Stimulated activated CD8-positive, alpha-beta memory T cell treated with anti-CD3 and anti-CD28 coated beads, Interleukin-15, amount 100 ng/mL, for 1 hour (primary cell): ENCODE measurements around the gene KHDRBS2.

Experiments
- DNase-seq: peaks from one replicate; pipeline ENCODE4 v3.0.0-alpha.2; 2020; ENCODE audit warnings: low read depth

Gene KHDRBS2

DNA sequence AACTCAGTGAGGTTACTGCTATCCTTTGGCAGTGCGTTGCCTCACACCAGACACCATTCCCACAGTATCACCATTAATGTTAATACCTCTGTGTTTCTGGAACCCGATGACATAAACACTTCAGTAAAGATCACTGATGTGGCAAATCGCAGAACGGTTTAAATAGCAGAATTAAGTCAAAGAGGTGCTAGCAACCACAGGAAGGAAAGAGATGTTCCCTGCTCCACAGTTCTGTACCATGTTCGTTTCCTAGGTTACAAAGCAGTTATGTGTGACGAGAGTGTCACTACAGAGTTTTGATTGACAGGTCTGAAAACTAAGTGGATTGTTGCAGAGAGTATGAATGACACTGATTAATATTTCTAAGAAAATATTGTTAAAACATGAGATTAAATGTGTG is 272.3 kb downstream of the KHDRBS2 start:
- no peak for DNase-seq

DNA sequence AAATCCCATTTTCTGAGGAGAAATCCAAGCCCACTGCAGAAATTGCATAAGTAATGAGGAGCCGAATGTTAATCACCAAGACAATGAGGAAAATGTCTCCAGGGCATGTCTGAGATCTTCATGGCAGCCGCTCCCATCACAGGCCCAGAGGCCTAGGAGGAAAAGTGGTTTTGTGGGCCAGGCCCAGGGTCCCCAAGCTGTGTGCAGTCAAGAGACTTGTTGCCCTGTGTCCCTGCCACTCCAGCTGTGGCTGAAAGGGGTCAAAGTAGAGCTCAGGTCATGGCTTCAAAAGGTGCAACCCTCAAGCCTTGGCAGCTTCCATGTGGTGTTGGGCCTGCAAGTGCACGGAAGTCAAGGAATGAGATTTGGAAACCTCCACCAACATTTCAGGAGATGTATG is 276.6 kb downstream of the KHDRBS2 start:
- DNase-seq: no peak

DNA sequence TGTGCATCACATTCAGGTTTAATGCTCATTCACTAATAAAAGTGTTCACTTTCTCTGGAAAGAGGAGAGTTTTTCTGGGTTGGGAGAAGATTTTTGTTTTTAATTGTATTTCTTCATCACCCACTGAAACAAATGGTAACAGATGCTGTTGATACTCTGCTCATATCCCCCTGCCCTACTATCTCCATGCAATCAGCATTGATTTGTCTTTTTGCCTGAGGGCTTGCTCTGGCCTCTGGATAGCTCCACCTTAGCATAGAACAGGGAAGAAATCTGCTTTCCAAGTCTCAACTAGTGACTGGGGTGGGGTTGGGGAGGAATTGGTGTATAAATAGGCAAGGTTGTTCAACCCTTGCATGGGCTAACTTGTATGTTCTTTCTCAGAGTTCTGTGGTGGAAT is 296.4 kb downstream of the KHDRBS2 start:
- DNase-seq: no peak

DNA sequence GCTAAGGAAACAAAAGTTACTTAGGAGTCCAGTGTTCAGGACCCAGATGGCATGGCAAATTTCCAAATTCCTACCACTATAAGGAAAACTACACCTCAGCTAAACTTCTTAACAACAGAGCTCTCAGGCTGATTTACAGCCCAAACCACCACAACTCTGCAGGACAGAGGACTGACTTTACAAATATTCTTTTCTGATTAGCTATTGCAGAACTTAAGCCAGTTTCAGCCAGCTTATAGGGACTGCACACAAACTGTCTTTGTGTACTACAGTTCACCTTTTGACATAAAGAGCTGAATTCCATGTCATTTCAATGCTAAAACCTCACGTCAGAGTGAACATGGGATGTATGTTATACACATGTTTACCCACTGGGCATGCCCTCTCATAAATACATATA is 305.4 kb downstream of the KHDRBS2 start:
- no peak for DNase-seq

- DNase-seq: no peak
Observed at GRCh38 chr6:61977947-61978346, 308.1 kb downstream of the KHDRBS2 start.

- no peak for DNase-seq
Observed at GRCh38 chr6:61977099-61977498, 308.9 kb downstream of the KHDRBS2 start.

GRCh38 chr6:61959196-61959595 is 326.8 kb downstream of the KHDRBS2 start:
- DNase-seq: no peak

GRCh38 chr6:61953851-61954250 is 332.2 kb downstream of the KHDRBS2 start:
- DNase-seq: no peak

DNA sequence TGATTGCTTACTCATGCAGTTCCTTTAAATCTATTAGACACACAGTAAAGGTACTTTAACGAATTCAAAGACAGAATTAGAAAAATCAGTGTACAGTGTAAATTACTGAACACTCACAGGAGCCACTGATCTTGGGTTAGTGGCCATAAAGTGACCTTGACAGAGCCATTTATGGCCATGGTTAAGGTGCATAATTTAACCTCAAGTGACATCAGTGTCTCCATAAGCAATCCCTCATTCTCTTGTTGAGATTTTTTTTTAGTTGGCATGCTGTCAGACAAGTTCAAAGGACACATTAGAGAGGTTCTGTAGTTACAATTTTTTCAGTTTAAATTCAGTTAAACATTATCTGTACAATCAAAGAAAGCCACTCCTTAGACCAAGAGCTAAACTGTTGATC is 334.4 kb downstream of the KHDRBS2 start:
- DNase-seq: no peak

DNA sequence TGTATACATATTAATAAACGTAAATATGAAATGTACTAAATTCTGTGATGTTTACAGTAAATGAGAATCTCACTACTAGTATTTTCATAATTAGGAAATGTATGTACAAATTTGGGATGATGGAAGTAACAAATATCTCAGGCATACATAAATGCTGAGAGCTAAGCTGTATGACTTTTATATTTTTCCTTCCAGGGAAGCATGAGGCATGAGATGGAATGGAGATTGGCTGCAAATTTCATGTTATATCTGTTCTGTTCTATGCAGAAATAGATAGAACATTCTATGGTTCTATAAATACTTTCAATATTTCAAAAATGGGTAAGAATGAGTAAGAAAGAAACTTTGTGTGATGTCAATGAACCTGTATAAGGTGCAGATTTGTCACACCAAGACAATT is 335.2 kb downstream of the KHDRBS2 start:
- no peak for DNase-seq

DNA sequence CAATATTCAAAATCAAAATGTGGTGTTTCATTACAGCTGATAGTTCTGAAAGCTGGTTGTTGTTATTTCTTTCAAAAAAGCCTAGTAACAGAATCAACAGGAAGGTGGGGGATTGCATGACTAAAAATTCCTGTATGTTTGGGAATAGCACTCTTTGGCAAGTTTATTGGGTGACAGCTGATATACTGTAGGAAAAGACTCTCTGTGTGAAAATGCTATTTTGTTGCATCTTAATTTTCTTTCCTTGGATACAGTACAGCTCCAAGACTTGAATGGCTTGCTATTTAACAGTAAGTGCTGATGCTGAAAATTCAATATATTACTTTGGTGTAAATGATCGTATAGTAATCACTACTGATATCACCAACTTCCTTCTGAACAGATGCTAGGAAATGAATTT is 336.1 kb downstream of the KHDRBS2 start:
- no peak for DNase-seq

DNA sequence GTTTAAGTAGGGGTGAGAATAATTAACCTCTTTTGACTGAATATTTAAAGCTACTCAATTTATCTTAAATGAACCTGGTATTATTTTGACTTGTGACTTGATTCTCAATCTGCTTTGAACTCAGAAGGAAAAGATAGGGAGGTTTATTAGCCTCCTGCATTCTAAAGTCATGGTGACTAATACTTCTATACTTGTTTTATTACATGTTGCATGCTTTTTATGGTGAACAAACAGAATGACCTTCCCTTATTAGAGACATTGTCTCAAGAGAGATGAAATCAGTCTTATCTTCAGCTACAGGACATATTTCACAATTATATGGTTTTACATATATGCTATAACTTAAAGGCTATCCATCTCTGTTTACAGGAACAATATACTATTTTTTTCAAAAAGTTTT is 336.9 kb downstream of the KHDRBS2 start:
- DNase-seq: no peak

GRCh38 chr6:61947311-61947947 is 338.6 kb downstream of the KHDRBS2 start:
- no peak for DNase-seq

DNA sequence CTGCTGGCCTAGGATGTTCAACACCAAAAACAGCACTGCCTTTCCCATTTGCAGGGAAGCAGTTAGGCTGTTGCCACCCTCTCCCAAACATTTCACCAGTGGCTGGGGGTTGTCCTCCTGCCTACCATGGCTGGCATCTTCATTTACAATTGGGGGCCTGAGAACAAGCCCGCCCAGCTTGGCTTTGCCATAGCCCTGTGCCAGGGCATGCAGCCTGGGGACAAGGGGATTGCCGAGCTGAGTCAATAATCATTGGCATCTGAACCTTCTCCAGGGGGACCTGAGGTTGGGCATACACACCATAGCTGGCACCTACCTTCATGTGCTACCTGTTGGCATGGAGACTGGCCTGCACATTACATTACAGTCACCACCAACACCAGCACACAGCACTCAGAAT is 345.1 kb downstream of the KHDRBS2 start:
- no peak for DNase-seq

DNA sequence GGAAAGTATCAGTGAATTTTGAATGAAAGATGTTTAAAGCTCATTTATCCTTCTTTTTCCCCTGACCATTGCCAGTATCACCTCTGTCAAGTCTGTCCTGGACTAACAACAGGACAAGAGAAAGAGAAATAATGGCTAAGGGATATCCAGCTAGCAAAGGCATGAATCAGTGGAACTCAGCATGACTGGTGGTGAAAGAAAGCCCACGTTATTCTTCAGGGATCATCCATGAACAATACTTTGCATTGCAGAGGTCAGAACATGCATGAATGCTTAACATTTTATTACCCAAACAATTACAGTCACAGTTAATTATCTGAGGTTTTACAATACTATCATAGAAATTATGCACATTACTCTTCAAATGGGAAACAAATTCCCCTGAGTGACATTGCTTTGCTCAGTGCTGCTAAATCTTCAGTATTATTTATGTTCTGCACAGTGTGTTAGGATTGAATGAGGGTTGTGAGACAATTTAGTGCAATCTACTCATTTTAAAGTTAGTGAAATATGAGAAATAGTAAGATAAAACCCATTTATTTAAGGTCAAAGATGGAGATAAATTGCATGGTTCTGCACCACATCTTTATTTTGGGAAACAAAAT is 350.7 kb downstream of the KHDRBS2 start:
- DNase-seq: no peak

GRCh38 chr6:61909486-61909885 is 376.5 kb downstream of the KHDRBS2 start:
- DNase-seq: no peak

DNA sequence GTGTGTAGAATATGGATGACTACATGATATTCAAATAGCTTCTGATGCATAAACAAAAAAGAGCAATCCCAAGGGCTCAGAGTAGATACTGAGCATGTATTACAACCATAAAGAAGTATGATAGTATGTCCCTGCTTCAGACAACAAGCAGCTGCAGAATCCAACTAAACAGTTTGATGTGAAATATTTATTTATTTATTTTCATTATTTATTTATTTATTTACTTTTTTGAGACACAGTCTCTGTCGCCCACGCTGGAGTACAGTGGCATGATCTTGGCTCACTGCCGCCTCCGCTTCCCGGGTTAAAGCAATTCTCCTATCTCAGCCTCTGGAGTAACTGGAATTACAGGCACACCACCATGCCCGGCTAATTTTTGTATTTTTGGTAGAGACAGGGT is 384.3 kb downstream of the KHDRBS2 start:
- DNase-seq: no peak

DNA sequence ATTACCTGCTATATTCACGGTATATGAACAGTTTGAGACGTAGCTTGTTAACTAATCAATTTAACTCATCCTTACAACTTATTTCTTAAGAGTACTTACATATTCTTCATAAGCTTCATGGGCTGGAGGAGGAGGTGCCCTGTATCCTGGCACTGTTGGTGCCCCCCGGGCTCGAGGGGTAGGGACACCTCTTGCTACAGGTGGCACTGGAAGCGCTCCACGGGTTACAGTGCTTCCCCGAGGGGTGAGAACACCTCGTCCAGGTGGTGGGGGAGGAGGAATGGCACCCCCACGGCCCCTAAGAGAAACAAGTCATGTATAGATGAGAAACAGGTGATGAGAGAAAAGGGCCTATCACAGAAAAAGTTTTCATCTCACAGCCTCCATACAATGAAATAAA is 391.5 kb downstream of the KHDRBS2 start:
- no peak for DNase-seq

GRCh38 chr6:61887423-61887822 is 398.6 kb downstream of the KHDRBS2 start:
- DNase-seq: no peak

- no peak for DNase-seq
Observed at GRCh38 chr6:61886608-61887259, 399.3 kb downstream of the KHDRBS2 start.

DNA sequence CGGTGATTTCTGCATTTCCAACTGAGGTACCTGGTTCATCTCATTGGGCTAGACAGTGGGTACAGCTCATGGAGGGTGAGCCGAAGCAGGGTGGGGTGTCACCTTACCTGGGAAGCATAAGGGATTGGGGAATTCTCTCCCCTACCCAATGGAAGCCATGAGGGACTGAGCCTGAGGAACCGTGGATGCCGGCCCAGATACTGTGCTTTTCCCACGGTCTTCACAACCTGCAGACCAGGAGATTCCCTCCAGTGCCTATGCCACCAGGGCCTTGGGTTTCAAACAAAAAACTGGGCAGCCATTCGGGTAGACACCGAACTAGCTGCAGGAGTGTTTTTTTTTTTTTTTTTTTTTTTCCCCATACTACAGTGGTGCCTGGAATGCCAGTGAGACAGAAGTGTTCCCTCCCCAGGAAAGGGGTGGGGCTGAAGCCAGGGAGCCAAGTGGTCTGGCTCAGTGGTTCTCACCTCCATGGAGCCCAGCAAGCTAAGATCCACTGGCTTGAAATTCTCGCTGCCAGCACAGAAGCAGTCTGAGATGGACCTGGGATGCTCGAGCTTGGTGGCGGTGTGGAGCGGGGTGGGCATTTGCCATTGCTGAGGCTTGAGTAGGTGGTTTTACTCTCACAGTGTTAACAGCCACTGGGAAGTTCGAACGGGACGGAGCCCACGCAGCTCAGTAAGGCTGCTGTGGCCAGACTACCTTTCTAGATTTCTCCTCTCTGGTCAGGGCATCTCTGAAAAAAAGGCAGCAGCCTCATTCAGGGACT is 416.2 kb downstream of the KHDRBS2 start:
- DNase-seq: no peak

DNA sequence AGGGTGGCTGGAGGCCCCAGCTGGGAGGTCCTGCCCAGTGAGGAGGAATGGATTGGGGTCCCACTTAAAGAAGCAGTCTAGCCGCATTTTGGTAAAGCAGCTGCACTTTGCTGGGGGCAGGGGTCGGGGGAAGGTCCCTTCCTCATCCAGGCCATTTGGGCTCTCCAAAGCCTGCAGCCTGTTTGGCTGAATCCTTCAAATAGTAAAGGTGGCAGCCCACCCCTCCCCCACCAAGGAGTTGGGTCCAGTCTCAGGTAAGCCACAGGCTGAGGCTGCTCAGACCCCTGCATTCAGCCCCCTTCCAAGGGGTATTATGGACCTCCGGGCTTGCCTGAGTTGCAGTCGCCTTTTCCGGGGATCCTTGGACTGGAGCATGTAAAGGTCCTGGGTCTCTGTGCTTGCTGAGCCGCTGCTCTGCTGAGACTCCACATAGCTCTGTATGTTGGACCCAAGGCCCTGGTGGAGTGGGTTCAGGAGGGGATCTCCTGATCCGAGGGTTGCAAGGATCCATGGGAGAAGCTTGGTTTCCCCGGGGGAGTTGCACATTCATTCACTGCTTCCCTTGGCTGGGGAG is 417.4 kb downstream of the KHDRBS2 start:
- DNase-seq: no peak

DNA sequence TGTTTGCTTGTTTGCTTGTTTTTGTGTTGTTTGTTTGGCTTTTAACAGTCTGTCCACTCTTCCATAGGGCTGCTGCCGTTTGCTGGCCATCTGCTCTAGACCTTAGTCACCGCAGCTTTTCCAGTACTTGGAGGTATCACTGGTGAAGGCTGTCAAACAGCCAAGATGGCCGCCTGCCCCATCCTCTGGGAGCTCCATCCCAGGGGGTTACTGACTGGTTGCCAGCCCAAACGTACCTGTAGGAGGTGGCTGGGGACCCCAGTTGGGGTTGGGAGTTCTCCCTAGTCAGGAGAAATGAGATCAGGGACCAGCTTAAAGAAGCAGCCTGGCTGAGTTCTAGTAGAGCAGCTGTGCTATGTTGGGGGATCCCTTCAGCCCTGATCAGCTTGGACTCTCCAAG is 418.4 kb downstream of the KHDRBS2 start:
- no peak for DNase-seq
